ENCODE data around the gene C10orf67. TPM values are rescaled to one million over a fixed set of nuclear protein-coding genes. Genes with fewer than 3 reads are reported as not detected.

C10orf67 gene
- total RNA-seq, 1 donor from 2014 or later = not detected

DNA sequence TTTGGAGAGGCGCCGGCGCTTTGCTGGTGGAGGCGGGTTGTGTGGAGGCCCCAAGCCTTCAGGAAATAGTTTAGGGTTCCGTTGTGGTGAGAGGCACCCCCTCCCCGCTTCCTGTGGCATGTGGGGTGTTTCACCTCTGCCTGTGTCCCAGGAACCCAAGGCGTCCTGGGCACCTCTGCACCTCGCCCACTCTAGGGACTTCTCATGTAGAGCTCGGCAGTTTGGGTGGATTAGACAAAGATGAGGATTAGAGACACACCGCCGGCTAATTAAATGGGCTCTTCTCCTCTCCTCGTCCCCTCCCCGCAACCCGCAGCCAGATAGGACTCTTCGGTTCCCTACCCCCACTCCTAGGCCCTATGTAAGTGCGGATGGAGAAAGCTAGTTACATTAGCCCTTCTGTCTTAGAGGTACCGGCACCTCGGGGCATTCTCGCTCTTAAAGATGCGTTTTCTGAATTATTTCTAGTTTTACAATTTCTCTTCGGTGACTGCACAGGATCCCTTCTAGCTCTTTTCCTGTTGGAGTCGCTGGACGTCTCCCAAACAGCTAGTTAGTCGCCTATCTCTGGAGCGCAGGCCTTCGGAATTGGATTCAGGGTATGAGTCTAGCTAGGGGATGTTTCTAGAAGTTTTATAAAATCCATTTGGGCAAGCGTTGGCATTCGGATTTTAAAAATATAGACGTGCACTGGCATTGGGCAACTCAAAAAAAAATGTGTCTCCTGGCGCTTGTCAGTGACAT is 144.7 kb downstream of the C10orf67 start:
- no peak for DNase-seq (ENCODE audit: low read depth, low spot score)

DNA sequence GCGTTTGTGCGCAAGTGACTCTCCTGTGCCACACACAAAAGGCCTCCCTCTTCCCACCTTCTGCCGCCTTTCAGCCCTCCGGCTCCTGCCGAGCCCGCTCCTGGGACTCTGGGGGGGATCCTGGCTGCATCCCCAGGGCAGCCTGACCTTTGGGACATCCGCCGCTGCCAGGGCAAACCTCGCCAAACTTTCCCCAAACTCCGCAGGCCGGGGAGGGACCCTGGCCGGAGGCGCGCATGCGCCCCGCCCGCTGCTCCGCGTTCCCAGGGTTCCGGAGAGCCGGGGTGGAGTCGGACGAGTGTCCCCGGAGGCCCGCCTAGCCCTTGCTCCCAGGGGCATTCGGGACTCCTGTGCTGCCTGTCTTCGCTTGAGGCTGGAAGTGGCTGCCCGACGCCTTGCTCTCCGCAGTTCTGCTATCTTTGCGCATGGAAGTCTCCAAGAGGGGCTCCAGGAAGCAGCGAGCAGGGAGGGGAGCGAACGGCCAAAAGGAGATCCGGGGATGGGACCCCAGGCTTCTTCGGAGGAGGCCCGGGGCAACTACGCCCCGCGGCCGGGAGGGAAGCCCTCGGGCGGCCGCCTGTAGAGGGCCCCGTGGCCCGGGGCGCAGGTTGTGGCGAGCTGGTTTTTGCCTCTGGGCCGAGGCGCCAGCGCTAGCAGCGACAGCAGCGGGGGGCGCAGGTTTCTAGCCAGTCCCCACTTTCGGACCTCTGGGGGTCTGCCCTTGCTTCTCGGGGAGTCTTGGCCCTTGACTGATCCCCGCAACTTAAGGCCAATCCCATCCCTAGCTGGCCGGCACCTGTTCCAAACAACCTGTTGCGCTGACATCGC is 145.4 kb downstream of the C10orf67 start:
- no peak for DNase-seq (ENCODE audit: low read depth, low spot score)

DNA sequence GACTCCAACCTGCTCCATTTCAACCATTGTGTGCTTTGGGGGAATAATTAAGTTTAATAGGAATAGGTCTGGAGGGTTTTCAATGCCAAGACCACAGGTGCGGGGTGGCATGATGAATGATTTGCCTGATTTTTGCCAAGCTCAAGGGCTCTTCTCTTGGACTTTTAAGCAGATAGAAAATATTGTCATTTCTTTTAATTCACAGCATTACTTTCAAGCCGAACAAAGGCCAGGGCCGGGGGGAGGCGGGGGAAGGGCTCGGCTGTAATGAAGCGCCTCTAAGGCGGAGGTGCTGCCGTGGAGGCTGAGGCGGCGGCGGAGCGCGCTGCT is 146.0 kb downstream of the C10orf67 start:
- DNase-seq (ENCODE audit: low read depth, low spot score) = no peak

DNA sequence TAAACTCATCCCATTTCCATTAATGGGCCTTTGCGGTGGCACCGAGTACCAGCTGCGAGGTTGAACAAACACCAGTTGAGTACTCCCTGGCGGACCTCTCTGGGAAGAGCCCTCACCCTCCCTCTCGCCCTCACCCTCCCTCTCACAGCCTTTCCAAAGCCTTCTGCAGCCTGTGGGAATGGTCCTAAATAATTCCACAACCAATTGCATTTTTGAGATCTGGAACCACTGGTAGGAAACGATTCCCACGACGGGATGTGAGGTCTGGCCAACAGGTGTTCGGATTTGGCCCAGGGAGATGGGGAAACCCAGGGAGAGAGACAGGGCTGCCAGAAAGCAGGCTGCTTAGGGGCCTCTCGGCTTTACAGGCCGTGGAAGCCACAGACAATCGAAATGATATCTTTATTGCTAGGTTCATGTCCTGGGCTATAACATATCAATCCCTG is 147.2 kb downstream of the C10orf67 start:
- DNase-seq (ENCODE audit: low read depth, low spot score) = no peak

DNA sequence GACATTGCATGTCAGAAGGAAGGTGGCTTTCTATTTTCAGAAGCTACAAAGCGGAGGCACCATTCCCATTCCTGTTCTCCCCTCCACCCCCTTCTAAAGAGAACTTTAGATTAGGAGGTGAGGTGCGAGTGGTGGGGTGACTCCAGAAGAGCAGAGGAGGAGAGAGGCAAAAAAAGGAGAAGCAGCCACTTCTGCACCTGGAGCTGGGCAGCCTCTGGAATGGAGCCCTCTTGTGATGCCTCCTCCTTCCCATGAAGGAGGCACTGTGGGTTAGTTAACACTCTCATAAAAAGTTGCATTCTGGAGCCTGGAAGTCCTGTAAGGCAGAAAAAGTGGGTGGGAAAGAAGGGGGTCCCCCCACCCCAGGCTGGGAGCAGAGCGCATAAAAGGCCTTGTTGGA is 147.7 kb downstream of the C10orf67 start:
- no peak for DNase-seq (ENCODE audit: low read depth, low spot score)

DNA sequence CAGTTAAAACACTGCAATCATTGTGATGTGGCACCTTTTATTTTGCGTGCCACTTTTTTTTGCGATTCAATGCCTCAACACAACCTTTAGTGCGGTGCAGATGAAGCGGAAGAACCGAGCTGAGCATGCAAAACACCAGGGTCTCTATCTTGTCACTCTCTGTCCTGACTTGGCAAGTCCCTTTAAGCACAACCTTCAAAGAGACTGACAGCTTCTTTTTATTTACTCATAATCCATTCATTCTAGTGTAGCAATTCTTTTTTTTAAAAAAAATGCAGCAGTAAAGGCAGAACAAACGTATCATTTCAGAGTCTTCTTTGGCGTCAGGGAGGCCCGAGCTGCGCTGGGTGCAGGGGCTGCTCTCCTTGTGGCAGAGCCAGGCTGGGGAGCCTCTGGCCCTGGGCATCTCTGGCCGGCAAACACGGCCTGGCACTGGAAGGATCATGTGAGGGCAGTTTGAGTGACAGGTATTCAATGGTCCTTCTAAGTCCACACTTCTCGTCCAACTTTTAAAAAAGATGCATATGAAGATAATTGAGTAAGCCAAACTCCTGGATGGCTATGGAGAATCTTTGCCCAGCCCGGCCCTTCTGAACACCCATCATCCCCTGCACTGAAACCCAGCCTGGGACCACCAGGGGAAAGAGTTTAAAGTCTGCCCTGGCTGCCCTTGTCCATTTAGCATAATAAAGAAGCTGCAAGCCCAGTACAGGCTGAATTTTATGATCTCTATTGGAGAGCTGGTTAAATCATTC is 148.6 kb downstream of the C10orf67 start:
- DNase-seq (ENCODE audit: low read depth, low spot score) = no peak

DNA sequence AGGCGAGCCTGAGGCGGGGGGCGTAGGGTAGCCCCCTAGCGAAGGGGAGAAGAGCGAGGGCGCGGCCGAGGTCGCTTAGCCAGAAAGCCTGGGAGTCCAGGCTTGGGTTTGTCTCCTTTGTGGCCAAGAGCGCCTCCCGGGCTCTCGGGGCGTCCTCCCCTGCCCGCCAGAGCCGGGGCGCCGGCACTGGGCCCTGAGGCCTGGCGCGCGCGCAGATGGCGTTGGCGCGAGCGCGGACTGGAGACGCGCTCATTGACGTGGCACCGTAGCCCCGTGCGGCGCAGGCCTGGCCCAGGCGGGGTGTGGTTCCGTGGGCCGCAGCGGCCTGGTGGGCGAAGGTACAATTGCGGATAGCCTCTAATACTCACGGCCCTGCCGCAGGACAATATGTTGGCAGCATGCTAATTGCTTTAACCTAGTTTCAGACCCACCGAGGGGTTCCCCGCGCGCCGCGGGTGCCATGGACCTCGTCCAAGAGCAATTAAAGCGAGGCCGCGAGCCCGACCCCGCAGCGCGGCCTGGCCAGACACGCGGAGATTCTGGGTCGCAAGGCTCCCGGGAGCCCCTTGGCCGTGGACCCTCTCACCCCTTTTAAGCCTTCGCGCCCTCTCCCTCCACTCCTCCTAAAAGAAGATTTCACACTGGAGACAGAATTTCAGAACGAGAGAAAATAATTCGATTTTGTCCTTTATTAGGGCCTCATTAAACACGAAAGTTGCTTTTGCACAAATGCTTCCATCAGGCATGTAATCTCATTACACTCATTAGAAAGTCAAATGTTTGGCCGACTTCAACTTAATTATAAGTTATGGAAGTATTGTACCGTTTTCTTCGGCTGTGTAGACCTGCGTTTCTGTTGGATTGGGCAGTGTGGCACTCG is 149.4 kb downstream of the C10orf67 start:
- DNase-seq (ENCODE audit: low read depth, low spot score) = no peak

DNA sequence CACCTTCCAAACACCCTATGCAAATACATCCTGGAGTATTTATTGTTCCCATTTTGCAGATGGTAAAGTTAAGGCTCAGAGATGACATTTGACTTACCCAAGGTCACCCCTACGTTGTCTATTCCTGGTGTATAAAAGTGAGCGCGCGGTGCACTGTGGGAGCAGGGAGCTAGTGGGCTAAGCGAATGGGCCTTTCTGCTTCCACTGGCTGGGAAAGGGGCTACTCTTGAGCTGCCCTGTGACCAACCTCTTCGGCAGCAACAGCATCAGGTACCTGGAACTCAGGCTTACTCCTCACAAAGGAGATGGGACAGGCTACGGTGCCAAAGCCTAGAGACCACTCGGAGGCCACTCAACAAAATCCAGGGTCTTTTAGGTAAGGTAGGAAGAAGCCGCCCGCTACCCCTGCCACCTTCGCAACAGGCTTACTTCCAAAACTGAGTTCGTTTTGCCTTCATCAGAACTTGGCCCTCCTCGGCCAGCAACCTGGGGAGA is 150.1 kb downstream of the C10orf67 start:
- no peak for DNase-seq (ENCODE audit: low read depth, low spot score)

DNA sequence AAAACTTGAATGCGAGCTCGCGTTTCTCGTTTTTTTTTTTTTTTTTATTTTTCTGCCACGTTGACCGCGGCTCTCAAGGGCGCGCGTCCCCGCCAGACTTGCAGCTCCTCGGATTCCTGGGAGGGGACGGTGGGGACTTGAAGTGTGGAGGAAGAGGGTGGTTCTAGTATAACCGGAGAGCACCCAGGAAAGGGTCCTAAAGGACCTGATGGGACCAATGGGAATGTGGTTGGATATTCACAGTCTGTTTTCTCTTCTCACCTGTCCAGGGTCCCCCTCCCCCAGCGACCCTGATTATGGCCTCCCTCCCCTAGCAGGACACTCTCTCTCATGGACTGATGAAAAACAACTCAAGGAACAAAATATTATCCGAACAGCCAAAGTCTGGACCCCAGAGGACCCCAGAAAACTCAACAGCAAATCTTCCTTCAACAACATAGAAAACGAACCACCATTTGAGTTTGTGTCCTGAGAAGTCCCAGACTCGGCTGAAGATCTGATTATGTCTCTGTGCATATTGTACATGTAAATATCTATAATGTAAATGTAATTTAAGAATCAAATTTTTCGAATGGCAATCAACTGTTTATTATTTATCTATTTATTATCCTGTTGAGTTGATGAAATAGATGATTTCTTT is 151.0 kb downstream of the C10orf67 start:
- DNase-seq (ENCODE audit: low read depth, low spot score) = no peak

DNA sequence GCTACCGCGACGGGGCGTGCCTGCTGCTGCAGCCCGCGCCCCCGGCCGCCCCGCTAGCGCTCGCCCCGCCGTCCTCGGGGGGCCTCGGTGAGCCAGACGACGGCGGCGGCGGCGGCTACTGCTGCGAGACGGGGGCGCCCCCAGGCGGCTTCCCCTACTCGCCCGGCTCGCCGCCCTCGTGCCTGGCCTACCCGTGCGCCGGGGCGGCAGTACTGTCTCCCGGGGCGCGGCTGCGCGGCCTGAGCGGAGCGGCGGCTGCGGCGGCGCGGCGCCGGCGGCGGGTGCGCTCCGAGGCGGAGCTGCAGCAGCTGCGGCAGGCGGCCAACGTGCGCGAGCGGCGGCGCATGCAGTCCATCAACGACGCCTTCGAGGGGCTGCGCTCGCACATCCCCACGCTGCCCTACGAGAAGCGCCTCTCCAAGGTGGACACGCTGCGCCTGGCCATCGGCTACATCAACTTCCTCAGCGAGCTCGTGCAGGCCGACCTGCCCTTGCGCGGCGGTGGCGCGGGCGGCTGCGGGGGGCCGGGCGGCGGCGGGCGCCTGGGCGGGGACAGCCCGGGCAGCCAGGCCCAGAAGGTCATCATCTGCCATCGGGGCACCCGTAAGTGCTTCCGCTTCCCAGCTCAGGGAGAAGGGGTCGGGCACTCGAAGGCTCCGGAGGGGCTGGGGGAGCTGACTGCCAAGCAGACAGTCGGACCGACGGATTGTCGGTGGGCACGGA is 151.7 kb downstream of the C10orf67 start:
- no peak for DNase-seq (ENCODE audit: low read depth, low spot score)

DNA sequence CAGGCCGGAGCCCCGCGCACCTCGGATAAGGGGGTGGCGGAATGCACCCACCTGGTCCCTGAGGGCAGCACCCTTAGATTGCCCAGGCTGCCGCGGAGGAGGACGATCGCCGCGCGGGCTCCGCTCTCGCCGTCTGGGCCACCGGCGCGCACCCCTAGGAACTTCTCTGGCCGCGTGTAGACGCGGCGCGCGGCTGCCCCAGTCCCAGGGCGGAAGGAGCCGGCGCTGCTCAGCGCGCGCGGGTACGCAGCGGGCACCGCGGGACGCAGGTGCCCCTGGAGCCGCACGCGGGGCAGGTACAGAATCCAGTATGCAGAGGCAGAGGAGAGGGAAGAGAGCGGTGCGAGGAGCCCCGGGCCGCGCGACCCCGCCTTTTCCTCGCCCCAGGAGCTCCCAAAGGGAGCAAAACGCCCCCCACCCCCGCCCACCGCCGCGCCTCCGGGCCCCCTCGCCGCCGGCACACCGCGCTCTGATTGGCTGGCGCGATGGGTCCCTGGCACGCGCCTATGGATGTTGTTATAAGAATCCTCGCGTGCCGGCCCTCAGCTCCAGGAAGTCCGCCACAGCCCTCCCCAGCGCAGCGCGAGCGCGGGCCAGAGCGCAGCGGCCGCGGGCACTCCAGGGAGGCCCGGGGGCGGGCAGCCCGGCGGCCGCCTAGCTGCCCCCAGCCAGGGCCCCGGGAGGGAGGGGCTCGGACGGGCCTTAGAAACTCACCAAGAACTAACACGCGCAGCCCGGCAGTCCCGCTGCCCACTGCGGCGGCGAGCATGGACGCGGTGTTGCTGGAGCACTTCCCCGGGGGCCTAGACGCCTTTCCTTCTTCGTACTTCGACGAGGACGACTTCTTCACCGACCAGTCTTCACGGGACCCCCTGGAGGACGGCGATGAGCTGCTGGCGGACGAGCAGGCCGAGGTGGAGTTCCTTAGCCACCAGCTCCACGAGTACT is 152.6 kb downstream of the C10orf67 start, which contains the start of gene PTF1A:
Gene PTF1A, plus strand, starts transcription at position 549 of the 948 bp plus-strand sequence. Its CDS starts 219 bp downstream, at position 768.
- no peak for DNase-seq (ENCODE audit: low read depth, low spot score)

DNA sequence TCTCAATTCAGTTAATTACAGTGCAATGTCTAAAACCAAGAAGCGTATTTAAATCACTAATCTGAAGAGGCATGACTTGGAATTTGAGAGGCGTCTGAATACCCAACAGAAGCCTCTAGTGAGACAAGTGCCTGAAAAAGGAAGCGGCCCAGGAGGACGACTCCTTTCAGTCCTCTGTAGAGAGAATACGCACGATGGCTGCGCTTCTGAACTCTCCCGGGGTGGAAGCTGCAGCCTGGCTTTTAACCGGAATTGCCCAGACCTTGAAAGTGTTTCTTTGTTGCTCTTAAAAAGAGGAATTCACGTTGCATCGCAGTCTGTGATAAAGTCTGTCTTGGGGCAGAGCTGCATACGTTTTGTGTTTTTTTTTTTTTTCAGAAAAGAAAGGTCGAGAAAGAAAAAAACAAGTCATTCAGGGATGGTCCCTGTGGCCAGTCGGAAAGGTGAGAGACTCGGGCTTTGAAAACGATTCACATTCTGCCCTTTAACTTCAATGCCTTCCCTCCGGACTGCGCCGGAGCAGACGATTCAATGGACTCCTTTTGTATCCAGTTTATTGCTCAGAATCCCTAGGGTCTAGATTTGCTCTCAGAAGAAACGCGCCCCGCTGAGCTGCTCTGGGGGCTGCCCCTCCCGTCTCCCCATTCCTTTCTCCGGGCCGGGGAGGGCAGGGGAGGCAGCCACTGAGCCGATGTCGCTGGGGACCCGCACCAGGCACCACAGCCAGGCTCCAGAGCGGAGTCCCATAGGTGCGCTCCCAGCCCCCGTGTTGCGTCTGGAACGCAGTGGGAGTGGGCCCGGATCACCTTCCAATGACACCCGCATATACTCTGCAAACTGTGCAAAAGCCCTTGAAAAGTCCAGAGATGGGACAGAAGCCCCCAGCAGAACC is 153.5 kb downstream of the C10orf67 start:
- no peak for DNase-seq (ENCODE audit: low read depth, low spot score)

DNA sequence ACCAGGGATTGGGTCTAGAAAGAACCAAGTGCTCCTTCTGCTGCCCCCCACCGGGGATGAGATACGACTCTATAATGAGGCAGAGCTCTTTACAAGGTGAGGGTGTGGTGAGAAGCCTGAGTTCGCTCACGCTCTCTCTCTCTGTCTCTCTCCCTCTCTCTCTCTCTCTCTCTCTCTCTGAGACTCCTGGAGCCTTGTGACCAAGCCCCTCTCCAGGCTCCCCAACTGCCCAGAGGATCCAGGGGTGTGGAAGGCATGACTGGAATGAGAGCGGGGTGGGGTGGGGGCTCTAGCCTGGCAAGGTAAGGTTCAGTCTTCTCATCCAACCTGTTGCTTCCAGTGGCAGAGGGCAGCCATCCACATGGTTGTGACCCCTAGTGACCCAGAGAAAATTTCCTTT is 155.6 kb downstream of the C10orf67 start:
- no peak for DNase-seq (ENCODE audit: low read depth, low spot score)

DNA sequence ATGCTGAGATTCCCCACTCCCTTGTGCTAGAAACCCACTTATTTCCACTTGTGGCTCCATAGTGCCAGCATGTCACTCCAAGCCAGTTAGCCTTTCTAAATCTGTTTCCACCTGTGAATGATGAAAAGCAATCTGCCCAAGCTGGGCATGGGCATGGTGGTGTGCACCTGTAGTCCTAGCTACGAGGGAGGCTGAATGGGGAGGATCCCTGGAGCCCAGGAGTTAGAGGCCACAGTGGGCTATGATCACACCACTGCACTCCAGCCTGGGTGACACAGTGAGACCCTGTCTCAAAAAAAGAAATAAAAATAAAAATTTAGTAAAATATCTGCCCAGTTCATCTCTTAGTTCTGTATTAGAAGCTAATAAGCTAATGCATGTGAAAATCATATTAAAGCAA is 157.4 kb downstream of the C10orf67 start:
- no peak for DNase-seq (ENCODE audit: low read depth, low spot score)

DNA sequence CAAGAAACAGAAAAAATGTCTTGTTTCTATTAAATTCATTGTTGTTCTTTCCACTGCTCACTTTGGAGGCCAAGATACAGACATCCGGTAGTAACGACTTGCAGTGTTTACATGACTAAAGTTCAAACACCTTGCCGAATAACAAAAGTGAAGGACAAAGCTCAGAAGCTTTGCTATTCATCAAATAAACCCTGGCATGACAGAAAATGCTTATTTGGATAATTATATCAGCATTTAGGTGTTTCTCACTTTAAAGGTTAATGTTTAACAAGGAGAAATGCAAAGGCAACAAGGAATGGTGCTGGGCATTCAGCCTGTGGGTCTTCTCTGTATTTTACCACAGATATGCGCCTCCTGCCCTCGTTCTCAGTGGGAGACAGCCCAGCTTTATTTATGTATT is 157.9 kb downstream of the C10orf67 start:
- DNase-seq (ENCODE audit: low read depth, low spot score) = no peak

DNA sequence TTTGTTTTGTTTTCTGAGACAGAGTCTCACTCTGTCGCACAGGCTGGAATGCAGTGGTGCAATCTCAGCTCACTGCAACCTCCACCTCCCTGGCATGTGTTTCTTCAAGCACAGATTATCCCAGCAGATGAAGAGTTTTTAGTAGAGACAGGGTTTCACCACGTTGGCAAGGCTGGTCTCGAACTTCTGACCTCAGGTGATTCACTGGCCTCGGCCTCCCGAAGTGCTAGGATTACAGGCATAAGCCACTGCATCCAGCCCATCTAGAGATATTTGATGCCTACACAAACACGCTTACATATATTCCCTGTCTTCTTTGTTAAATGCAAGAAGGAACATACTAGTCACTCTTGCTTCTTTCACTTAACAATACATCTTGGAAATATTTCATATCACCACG is 158.4 kb downstream of the C10orf67 start:
- no peak for DNase-seq (ENCODE audit: low read depth, low spot score)

DNA sequence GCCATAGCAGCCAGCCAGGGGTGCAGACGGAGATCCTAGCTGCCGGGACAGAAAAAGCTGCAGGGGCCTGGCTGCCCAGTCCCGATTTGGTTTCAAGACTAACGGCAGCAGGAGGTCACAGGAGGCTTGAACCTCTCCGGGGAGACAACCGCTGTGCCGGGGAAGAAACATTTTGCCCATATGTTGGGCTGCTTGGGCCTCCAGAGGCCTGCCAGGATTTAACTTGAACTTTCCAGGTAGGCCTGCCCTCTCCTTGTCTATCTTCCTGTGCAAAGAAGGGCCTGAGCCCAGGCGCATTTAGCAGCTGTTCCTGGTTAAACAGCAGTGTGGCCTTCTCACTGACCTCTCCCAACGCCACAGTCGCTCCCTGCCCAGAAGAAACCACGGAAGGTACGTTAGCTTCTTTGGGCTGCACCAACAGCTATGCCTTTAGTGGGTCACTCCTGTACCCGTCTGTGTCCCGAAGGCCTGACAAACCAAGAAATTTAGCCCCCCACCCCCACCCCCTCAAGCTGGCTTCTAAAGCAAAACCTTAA is 169.6 kb downstream of the C10orf67 start:
- DNase-seq (ENCODE audit: low read depth, low spot score) = no peak
